Activated naive CD8-positive, alpha-beta T cell (primary cell): Measurements from ENCODE around the gene LYG1.

Source experiments
- H3K27ac Mint-ChIP-seq: one replicate; pipeline ENCODE4 v1.8.0; 2021; ENCODE audit warnings: mixed read lengths
- H3K27me3 Mint-ChIP-seq: one replicate; pipeline ENCODE4 v1.8.0; 2021; ENCODE audit warnings: mixed read lengths
- H3K36me3 Mint-ChIP-seq: one replicate; pipeline ENCODE4 v1.8.0; 2021; ENCODE audit warnings: mixed read lengths
- H3K4me1 Mint-ChIP-seq: one replicate; pipeline ENCODE4 v1.8.0; 2021; ENCODE audit warnings: low read depth, mixed read lengths
- H3K4me3 Mint-ChIP-seq: one replicate; pipeline ENCODE4 v1.8.0; 2021; ENCODE audit warnings: mild to moderate bottlenecking, mixed read lengths
- H3K9me3 Mint-ChIP-seq: one replicate; pipeline ENCODE4 v1.8.0; 2021; ENCODE audit warnings: low read depth, mixed read lengths

LYG1 gene

DNA sequence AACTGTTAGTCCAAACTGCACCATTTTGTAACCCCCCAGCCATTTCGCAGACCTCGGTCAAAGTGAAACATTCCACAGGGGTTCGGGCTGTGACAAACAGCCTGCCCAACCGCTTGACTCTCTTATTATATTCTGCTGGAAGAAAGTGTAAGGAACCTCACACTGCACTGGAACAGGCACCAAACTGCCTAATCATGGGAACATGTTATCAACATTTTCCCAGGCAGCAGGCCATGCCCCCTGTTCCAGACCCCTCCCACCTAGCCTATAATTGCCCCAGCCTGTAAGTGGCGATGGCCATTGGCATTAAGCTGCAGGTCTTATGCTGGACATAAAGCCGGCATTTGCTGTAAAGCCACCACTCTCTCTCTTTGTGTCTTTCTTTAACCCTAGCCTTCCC lies 62.4 kb downstream of the LYG1 start:
- no peaks in the 10 kb centered on the region for H3K27me3 Mint-ChIP-seq
- H3K36me3 Mint-ChIP-seq: peaks cover 6% of the 10 kb centered on the region
- H3K4me1 Mint-ChIP-seq: no peaks in the 10 kb centered on the region
- no peak overlapping the region for H3K4me3 Mint-ChIP-seq
- H3K27ac Mint-ChIP-seq: no peak overlapping the region
- H3K9me3 Mint-ChIP-seq: peaks cover 8% of the 10 kb centered on the region
